Measurements from ENCODE around the gene PFKL. TPM values are rescaled to one million over a fixed set of nuclear protein-coding genes. Genes with fewer than 3 reads are reported as not detected.

The PFKL gene
- total and polyA plus RNA-seq, 2 of the 8 experiments (the other 6 are each of a cell fraction or from before 2014, with no cell fraction given), result 80.2 to 82.3 TPM

DNA sequence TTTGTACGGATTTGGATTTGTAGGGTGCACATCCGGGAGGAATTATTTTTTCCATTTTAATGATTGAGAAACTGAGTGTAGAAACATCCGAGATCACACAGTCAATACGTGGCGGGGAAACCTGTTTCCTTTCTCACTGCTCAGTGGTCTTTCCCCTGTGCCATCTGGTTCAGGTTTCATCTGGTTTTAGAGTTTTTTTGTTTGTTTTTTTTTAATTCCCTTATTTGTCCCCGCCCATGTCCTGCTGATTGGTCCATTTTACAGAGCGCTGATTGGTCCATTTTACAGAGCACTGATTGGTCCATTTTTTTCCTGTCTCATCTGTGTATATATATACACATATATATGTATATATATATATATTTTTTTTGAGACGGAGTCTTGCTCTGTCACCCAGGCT lies 59.5 kb downstream of the PFKL start:
- FAIRE-seq (no peak), DNase-seq (ENCODE audit: low read depth in 1 of 2, low spot score in 2 of 2) (no peak)
- H2AK5ac ChIP-seq (ENCODE audit: low read depth, low read length), result no peak overlapping the region
- H3K4me2 ChIP-seq (ENCODE audit: insufficient read depth in 1 of 2, low read depth in 2 of 2, low read length in 2 of 2), result no peak overlapping the region
- no peaks in the 10 kb centered on the region; a peak in 1 of 7 replicates for H3K4me1 ChIP-seq (replicated peaks in 1 of 4; ENCODE audit: control insufficient read depth in 3 of 4, insufficient read depth in 4 of 4, low read length in 3 of 4)
- no peak overlapping the region for H3K14ac ChIP-seq (ENCODE audit: insufficient read length)
- no peaks in the 10 kb centered on the region for H3K23me2 ChIP-seq (ENCODE audit: low read depth, low read length)
- H3K18ac ChIP-seq (ENCODE audit: extremely low read depth, low read length), result no peak overlapping the region
- H2BK15ac ChIP-seq (ENCODE audit: low read length), result no peak overlapping the region
- H4K8ac ChIP-seq (ENCODE audit: extremely low read depth, insufficient read depth, low read length), result no peak overlapping the region
- ChIA-PET POLR2A (ENCODE audit: partially characterized antibody) (interaction anchor here (0.7 kb wide), 1 partner anchor 86 kb away, joined by 4 read pairs; no protein-coding TSS in a partner anchor), CTCF (ENCODE audit: partially characterized antibody) (interaction anchor here (1.5 kb wide), 1 partner anchor 9 kb away, joined by 4 read pairs; no protein-coding TSS in a partner anchor)
- no peak overlapping the region for H3K4ac ChIP-seq (replicated peaks; ENCODE audit: insufficient read length, low read depth, low read length)
- no peak overlapping the region for H2BK20ac ChIP-seq (ENCODE audit: low read length)
- H3K79me2 ChIP-seq (ENCODE audit: control insufficient read depth in 1 of 2, insufficient read depth in 2 of 2, low read length in 2 of 2), result no peaks in the 10 kb centered on the region
- H4K20me1 ChIP-seq (replicated peaks in 1 of 2; ENCODE audit: control insufficient read depth in 1 of 2, insufficient read depth in 2 of 2, low read length in 2 of 2), result no peaks in the 10 kb centered on the region
- H3K27ac ChIP-seq (ENCODE audit: low read depth, low read length), result no peak overlapping the region
- H4K5ac ChIP-seq (ENCODE audit: insufficient read length, low read depth, low read length), result no peak overlapping the region
- WGBS, 2 experiments (ENCODE audit: extremely low coverage in 1 of 2, insufficient coverage in 1 of 2, insufficient read length in 1 of 2, insufficient replicate concordance in 2 of 2, low coverage in 1 of 2, low lambda C conversion rate in 2 of 2, missing lambda C conversion rate in 1 of 2), result 79% methylated on average over 8 of the region's 8 CpGs; no CpG with 5 or more reads in 1 of the 2 experiments
- no peak overlapping the region for H3K4me3 ChIP-seq (ENCODE audit: extremely low read depth in 1 of 4, insufficient read depth in 2 of 4, low read depth in 3 of 4, low read length in 4 of 4)
- no peaks in the 10 kb centered on the region for H3K36me3 ChIP-seq (ENCODE audit: control insufficient read depth in 2 of 4, insufficient read depth in 4 of 4, low read length in 3 of 4)
- no peak overlapping the region for H4K91ac ChIP-seq (replicated peaks; ENCODE audit: insufficient read length, low read length)
- H2BK12ac ChIP-seq (ENCODE audit: low read depth, low read length), result no peak overlapping the region
- H3K23ac ChIP-seq (ENCODE audit: insufficient read length), result no peak overlapping the region
- H3K9ac ChIP-seq (replicated peaks in 1 of 4; ENCODE audit: extremely low read depth in 1 of 4, low read depth in 3 of 4, low read length in 3 of 4), result no peak overlapping the region
- no peaks in the 10 kb centered on the region for H3K79me1 ChIP-seq (ENCODE audit: low read depth, low read length)
- H2BK5ac ChIP-seq (ENCODE audit: low read depth, low read length), result no peak overlapping the region
- H2BK120ac ChIP-seq (replicated peaks; ENCODE audit: low read depth, low read length), result no peak overlapping the region
- no peak overlapping the region for H3K56ac ChIP-seq (replicated peaks; ENCODE audit: insufficient read length, low read depth, low read length)
- no peak overlapping the region for H2AFZ ChIP-seq (ENCODE audit: low read length)
- H3K9me3 ChIP-seq (ENCODE audit: insufficient read depth in 2 of 2, low read depth in 1 of 2, low read length in 1 of 2), result no peaks in the 10 kb centered on the region
- H3K27me3 ChIP-seq (replicated peaks in 1 of 4; ENCODE audit: control insufficient read depth in 3 of 4, extremely low read depth in 1 of 4, insufficient read depth in 3 of 4, low read length in 3 of 4), result no peaks in the 10 kb centered on the region; a peak in 1 of 7 replicates
- TF ChIP-seq EZH2 (IDR thresholded peaks at IDR 0.05; ENCODE audit: low read depth, low read length, severe bottlenecking), result no peak
- no peak for TF ChIP-seq RAD21 (IDR thresholded peaks at IDR 0.05 in 1 of 2, conservative IDR thresholded peaks at IDR 0.05 in 1 of 2; ENCODE audit: low read depth in 2 of 2, low read length in 2 of 2)
- no peak for TF ChIP-seq CTCF (IDR thresholded peaks at IDR 0.05; ENCODE audit: control extremely low read depth in 1 of 3, insufficient read depth in 1 of 3, low read depth in 1 of 3, low read length in 3 of 3)
- TF ChIP-seq HDAC2 (IDR thresholded peaks at IDR 0.05; ENCODE audit: borderline replicate concordance in 1 of 2, low read depth in 2 of 2, low read length in 2 of 2), result no peak
- no peak for TF ChIP-seq RBBP5 (IDR thresholded peaks at IDR 0.05; ENCODE audit: borderline replicate concordance, low read depth, low read length)
- TF ChIP-seq RXRA (IDR thresholded peaks at IDR 0.05; ENCODE audit: insufficient read depth, low read depth, low read length), result no peak
- TF ChIP-seq EGR1 (IDR thresholded peaks at IDR 0.05; ENCODE audit: borderline replicate concordance, low read depth, low read length), result no peak
- no peak for TF ChIP-seq TAF7 (optimal IDR thresholded peaks at IDR 0.05; ENCODE audit: borderline replicate concordance, low read depth, low read length)
- no peak for TF ChIP-seq MAX (IDR thresholded peaks at IDR 0.05)
- no peak for TF ChIP-seq ZNF274 (IDR thresholded peaks at IDR 0.05; ENCODE audit: borderline replicate concordance, extremely low read depth, low read length)

Data from H1 (cell line).